ENCODE measurements around the gene RNF17. TPM values are rescaled to one million over a fixed set of nuclear protein-coding genes. Genes with fewer than 3 reads are reported as not detected.

RNF17 gene
- total RNA-seq, 1 experiment from 2014 or later: not detected

DNA sequence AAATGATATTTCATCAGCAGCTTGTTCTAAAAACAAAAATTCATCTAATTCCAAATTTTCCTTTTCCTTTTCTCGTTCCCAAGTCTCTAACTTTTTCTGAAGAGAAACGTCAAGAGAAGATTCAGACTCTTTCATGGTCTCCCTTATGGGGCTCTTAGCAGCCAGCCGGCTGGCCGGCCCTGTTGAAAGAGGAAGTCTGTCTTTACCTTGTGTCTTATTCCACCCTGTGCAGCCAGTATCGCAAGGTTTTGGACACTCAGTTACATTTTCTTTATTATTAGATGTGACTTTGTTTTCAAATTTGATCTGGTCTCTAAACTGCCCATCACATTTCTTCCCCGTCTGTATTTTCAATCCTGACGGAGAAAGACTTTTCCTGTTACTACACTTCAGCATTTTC lies 142.3 kb downstream of the RNF17 start:
- ATAC-seq: no peak
- H3K36me3 ChIP-seq (ENCODE audit: control insufficient read depth in 1 of 2, insufficient read depth in 2 of 2, low read length in 2 of 2): peaks cover 12 to 26% of the 10 kb centered on the region in 2 experiments
- intact Hi-C loops (cut with micrococcal nuclease): no loop called here

More for the DNA sequence above, 142.3 kb downstream of the RNF17 start:
- Histone ChIP-seq H4K20me1 (ENCODE audit: insufficient read depth) (no peaks in the 10 kb centered on the region), H3K9ac (ENCODE audit: low read length) (no peak overlapping the region), H3K27me3 (ENCODE audit: insufficient read depth, low read length) (no peaks in the 10 kb centered on the region), H3K4me2 (ENCODE audit: low read length) (no peak overlapping the region), H3K4me1 (ENCODE audit: control insufficient read depth in 1 of 2, insufficient read depth in 2 of 2, low read length in 2 of 2) (peaks cover 6 to 10% of the 10 kb centered on the region in 2 experiments), H3K9me3 (ENCODE audit: control insufficient read depth in 1 of 2, insufficient read depth in 1 of 2, low read depth in 1 of 2, low read length in 2 of 2) (no peaks in the 10 kb centered on the region), H3K9me2 (ENCODE audit: insufficient read depth) (no peaks in the 10 kb centered on the region), H3K27ac (ENCODE audit: low read depth, low read length) (no peak overlapping the region), H3K4me3 (replicated peaks in 1 of 2; ENCODE audit: low read depth in 1 of 2, low read length in 2 of 2) (no peak overlapping the region), H2AFZ (ENCODE audit: low read depth, low read length, poor library complexity, severe bottlenecking) (no peak overlapping the region), H3K79me2 (ENCODE audit: insufficient read depth, low read length) (no peaks in the 10 kb centered on the region; the same call in 1 of the 2 replicates)
- TF ChIP-seq RAD21 (IDR thresholded peaks at IDR 0.05; ENCODE audit: low read depth) (no peak), CEBPB (IDR thresholded peaks at IDR 0.05; ENCODE audit: low read depth) (no peak), EZH2 (IDR thresholded peaks at IDR 0.05) (no peak), POLR2AphosphoS5 (IDR thresholded peaks at IDR 0.05; ENCODE audit: low read depth, low read length) (no peak), POLR2A (IDR thresholded peaks at IDR 0.05; ENCODE audit: borderline replicate concordance, extremely low read depth, insufficient read depth, insufficient read length) (no peak), FOSL1 (IDR thresholded peaks at IDR 0.05; ENCODE audit: low read depth) (no peak), YY1 (IDR thresholded peaks at IDR 0.05; ENCODE audit: extremely low read depth, insufficient replicate concordance, low read depth, low read length) (no peak), SIN3A (IDR thresholded peaks at IDR 0.05; ENCODE audit: low read depth) (no peak), SP1 (IDR thresholded peaks at IDR 0.05; ENCODE audit: low read depth) (no peak), TCF7L2 (IDR thresholded peaks at IDR 0.05; ENCODE audit: borderline replicate concordance, extremely low read depth, insufficient read depth, insufficient read length) (no peak), ZFX (IDR thresholded peaks at IDR 0.05) (no peak), EGR1 (IDR thresholded peaks at IDR 0.05; ENCODE audit: low read depth) (no peak), ELF1 (IDR thresholded peaks at IDR 0.05; ENCODE audit: borderline replicate concordance, low read depth) (no peak)
- TF ChIP-seq, protein P1, sequence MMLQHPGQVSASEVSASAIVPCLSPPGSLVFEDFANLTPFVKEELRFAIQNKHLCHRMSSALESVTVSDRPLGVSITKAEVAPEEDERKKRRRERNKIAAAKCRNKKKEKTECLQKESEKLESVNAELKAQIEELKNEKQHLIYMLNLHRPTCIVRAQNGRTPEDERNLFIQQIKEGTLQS (IDR thresholded peaks at IDR 0.05): no peak
- TF ChIP-seq, protein P2, sequence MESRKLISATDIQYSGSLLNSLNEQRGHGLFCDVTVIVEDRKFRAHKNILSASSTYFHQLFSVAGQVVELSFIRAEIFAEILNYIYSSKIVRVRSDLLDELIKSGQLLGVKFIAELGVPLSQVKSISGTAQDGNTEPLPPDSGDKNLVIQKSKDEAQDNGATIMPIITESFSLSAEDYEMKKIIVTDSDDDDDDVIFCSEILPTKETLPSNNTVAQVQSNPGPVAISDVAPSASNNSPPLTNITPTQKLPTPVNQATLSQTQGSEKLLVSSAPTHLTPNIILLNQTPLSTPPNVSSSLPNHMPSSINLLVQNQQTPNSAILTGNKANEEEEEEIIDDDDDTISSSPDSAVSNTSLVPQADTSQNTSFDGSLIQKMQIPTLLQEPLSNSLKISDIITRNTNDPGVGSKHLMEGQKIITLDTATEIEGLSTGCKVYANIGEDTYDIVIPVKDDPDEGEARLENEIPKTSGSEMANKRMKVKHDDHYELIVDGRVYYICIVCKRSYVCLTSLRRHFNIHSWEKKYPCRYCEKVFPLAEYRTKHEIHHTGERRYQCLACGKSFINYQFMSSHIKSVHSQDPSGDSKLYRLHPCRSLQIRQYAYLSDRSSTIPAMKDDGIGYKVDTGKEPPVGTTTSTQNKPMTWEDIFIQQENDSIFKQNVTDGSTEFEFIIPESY (IDR thresholded peaks at IDR 0.05; ENCODE audit: extremely low read depth, insufficient replicate concordance, low read length): no peak
- POLR2A ChIA-PET: no interaction called here
- RAD21 ChIA-PET (ENCODE audit: low non-redundant PET in 1 of 2, low total read pairs in 2 of 2, uncharacterized antibody in 2 of 2, unreplicated experiment in 2 of 2): no interaction called here
- DNase-seq (ENCODE audit: low read depth, low spot score): no peak
- CTCF ChIA-PET: no interaction called here
- no TSS peak for BruUV-seq (replicated peaks)
